Vagina (tissue), 2 donors: Measurements from ENCODE around the gene GUCA1C. TPM values are rescaled to one million over a fixed set of nuclear protein-coding genes. Genes with fewer than 3 reads are reported as not detected.

ENCODE experiments used
- DNase-seq, 2 donors: peaks; one replicate each; pipeline ENCODE4 v3.0.0-alpha.2; 2017; ENCODE audit errors: extremely low spot score in 2 of 2
- H3K27ac ChIP-seq: fragments of 200-600 bp; sonication (generic); one replicate; pipeline ENCODE4 v1.5.1; 2019
- H3K27me3 ChIP-seq: fragments of 200-600 bp; sonication (generic); one replicate; pipeline ENCODE4 v1.5.1; 2019
- H3K36me3 ChIP-seq, 2 donors: fragments of 200-600 bp; sonication (generic); one replicate each; pipeline ENCODE4 v1.5.1; 2017 to 2019
- H3K4me1 ChIP-seq: fragments of 200-600 bp; sonication (generic); one replicate; pipeline ENCODE4 v1.5.1; 2019
- H3K4me3 ChIP-seq, 2 donors: fragments of 200-600 bp; sonication (generic); 1 replicate in 1 of 2; 2 replicates in 1 of 2; pipeline ENCODE4 v1.5.1; 2016 to 2019
- H3K9me3 ChIP-seq: fragments of 200-600 bp; sonication (generic); one replicate; pipeline ENCODE4 v1.5.1; 2019
- POLR2A ChIP-seq, 2 donors: fragments of 450-650 bp; IDR thresholded peaks; one replicate each; pipeline ENCODE4 v1.6.1; 2017; ENCODE audit warnings: antibody characterized with exemption in 2 of 2, mild to moderate bottlenecking in 2 of 2, moderate library complexity in 2 of 2
- POLR2AphosphoS5 ChIP-seq, 2 donors: sonication (generic); formaldehyde crosslinking; IDR thresholded peaks; one replicate each; pipeline ENCODE4 v1.9.0; 2017; ENCODE audit warnings: antibody characterized with exemption in 2 of 2, mild to moderate bottlenecking in 2 of 2, low read depth in 1 of 2; ENCODE audit not compliant: insufficient read depth in 1 of 2
- intact Hi-C: fragments of 100-400 bp; cut with DNase I; formaldehyde crosslinking; loops from one replicate; pipeline ENCODE4 v1.15.1; 2023
- total RNA-seq: library from RNA; depleted of rRNA; stranded (reverse); fragments of >200 nt; gene quantifications from one replicate; pipeline ENCODE4 v1.2.3, GENCODE V29; 2016
- TF ChIP-seq, protein P1 (sequence below), 3 experiments: fragments of 450-650 bp in 2 of 3; fragments of 200-600 bp in 1 of 3; sonication (generic) in 1 of 3; IDR thresholded peaks; one replicate each; pipeline ENCODE4 v1.5.1; 2017 to 2019; ENCODE audit warnings: antibody characterized with exemption in 3 of 3, mild to moderate bottlenecking in 2 of 3, moderate library complexity in 2 of 3

The GUCA1C gene
- total RNA-seq, 1 donor from 2014 or later: not detected

DNA sequence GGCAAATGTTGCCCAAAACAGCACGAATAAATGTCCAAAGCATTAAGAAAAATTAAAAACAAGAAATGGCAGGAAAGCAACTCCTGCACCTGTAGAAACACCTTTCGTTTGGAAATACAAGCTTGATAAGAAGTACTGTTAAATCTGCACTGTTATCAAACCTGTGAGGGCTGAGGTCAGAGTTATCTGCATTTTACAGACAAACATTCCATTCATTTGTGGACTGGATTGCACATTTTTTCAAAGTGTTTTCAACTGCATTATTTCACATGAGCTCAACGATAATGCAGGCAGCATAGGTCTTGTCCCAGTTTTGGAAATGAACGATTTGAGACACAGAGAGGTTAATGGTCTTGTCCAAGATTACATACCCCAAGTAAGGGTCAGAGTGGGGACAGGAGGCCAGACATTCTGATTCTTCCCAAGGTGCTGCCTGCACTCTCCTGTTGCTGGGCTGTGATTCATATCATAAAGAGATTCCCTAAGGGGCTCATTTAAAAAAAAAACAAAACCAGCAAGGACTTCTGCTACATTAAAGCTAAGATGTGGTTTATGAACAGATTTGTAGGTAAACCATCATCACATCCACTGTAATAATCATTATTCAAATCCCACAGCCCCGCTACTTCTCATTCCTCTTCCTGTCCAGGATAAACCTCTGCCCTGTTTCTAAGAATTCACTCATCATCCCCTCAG is 13.0 kb downstream of the GUCA1C start:
- no peak overlapping the region for H3K4me3 ChIP-seq
- TF ChIP-seq POLR2A (IDR thresholded peaks at IDR 0.05) (no peak), POLR2AphosphoS5 (IDR thresholded peaks at IDR 0.05; ENCODE audit: insufficient read depth in 1 of 2, low read depth in 1 of 2) (no peak)
- TF ChIP-seq, protein P1, sequence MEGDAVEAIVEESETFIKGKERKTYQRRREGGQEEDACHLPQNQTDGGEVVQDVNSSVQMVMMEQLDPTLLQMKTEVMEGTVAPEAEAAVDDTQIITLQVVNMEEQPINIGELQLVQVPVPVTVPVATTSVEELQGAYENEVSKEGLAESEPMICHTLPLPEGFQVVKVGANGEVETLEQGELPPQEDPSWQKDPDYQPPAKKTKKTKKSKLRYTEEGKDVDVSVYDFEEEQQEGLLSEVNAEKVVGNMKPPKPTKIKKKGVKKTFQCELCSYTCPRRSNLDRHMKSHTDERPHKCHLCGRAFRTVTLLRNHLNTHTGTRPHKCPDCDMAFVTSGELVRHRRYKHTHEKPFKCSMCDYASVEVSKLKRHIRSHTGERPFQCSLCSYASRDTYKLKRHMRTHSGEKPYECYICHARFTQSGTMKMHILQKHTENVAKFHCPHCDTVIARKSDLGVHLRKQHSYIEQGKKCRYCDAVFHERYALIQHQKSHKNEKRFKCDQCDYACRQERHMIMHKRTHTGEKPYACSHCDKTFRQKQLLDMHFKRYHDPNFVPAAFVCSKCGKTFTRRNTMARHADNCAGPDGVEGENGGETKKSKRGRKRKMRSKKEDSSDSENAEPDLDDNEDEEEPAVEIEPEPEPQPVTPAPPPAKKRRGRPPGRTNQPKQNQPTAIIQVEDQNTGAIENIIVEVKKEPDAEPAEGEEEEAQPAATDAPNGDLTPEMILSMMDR (IDR thresholded peaks at IDR 0.05): no peak
- DNase-seq: no peak
- H3K4me1 ChIP-seq: no peaks in the 10 kb centered on the region
- intact Hi-C loops: no loop called here
- no peak overlapping the region for H3K27ac ChIP-seq
- H3K9me3 ChIP-seq: no peaks in the 10 kb centered on the region
- H3K36me3 ChIP-seq: no peaks in the 10 kb centered on the region
- H3K27me3 ChIP-seq: no peaks in the 10 kb centered on the region

DNA sequence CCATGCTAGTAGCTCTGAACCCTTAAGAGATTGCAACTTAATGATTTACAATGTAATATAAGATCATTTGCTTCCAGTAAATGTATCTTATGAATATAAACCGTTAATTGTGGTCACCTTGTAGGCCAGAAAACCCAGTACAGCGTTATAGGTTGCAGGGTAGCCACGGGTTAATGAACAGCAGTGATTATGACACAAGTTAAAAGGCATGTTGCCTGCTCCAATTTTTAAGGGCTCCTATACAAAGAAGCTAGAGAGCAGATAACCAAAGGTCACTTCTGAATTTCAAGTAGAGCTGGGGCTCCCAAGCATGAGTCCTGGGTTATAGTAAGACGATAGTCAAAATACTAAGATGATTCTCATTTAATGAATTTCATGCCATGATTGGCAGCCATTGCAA is 13.5 kb downstream of the GUCA1C start:
- no peaks in the 10 kb centered on the region for H3K4me1 ChIP-seq
- no peaks in the 10 kb centered on the region for H3K27me3 ChIP-seq
- H3K4me3 ChIP-seq: no peak overlapping the region
- no peak for DNase-seq
- TF ChIP-seq, protein P1 (IDR thresholded peaks at IDR 0.05): no peak
- TF ChIP-seq POLR2AphosphoS5 (IDR thresholded peaks at IDR 0.05; ENCODE audit: insufficient read depth in 1 of 2, low read depth in 1 of 2) (no peak), POLR2A (IDR thresholded peaks at IDR 0.05) (no peak)
- no peaks in the 10 kb centered on the region for H3K36me3 ChIP-seq
- no peak overlapping the region for H3K27ac ChIP-seq
- intact Hi-C loops: no loop called here
- H3K9me3 ChIP-seq: no peaks in the 10 kb centered on the region

DNA sequence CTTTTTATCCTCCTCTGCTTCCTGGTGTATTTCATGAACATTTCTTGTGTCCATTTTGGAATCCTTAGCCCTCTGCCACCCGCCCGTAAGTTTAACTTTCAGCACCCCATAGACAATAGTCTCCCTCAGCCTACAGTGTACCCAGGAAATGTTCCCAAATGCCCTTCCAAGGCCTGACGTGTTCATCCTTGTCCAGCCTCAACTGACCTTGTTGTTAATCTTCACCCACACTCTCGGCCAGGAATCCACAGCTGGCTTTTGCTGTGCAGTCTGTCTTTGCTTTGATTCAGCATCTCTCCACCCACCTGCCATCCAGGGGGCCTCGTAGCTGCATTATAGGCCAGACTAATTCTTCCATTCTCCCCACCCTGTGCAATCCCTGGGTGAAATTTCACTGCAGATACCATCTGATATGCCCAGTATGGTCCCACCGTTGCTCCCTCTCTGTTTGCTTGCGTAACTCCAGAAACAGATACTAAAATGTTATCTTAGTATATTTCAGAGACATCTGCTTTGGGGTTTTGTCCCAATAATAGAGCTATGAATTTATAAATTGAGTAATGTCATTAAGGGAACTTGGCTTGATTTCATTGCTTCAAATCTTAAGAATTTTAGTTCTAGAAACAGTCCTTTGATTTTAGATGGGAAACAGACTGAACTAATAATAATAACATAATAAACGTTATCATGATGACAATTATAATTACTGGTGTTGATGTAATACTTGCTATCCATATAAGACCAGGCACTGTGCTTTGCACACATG is 16.6 kb downstream of the GUCA1C start:
- intact Hi-C loops: no loop called here
- no peaks in the 10 kb centered on the region for H3K9me3 ChIP-seq
- H3K27me3 ChIP-seq: no peaks in the 10 kb centered on the region
- TF ChIP-seq POLR2AphosphoS5 (IDR thresholded peaks at IDR 0.05; ENCODE audit: insufficient read depth in 1 of 2, low read depth in 1 of 2) (no peak), POLR2A (IDR thresholded peaks at IDR 0.05) (no peak)
- TF ChIP-seq, protein P1 (IDR thresholded peaks at IDR 0.05): no peak
- DNase-seq: no peak
- H3K4me3 ChIP-seq: no peak overlapping the region
- no peaks in the 10 kb centered on the region for H3K36me3 ChIP-seq
- H3K27ac ChIP-seq: no peak overlapping the region
- H3K4me1 ChIP-seq: no peaks in the 10 kb centered on the region

DNA sequence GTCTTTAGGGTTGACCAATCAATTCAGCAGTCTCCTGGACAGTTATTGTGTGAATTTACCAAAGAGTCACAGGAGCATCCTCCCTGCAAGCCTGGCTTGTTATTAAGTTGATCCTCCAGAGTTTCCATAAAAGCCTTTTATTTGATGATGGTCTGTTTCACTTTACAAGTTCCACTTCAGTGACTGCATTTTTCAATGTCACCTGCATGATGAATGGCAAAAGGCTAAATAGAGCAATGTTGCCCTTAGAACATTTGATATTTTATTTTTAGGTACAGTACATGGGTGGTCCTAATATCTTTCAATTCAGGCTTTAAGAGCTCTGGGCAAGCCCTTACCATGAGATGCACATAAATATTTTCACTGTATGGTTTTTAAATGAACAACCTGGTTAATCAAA is 22.6 kb downstream of the GUCA1C start:
- intact Hi-C loops: no loop called here
- H3K27me3 ChIP-seq: no peaks in the 10 kb centered on the region
- no peak overlapping the region for H3K4me3 ChIP-seq
- TF ChIP-seq POLR2A (IDR thresholded peaks at IDR 0.05) (no peak), POLR2AphosphoS5 (IDR thresholded peaks at IDR 0.05; ENCODE audit: insufficient read depth in 1 of 2, low read depth in 1 of 2) (no peak)
- TF ChIP-seq, protein P1 (IDR thresholded peaks at IDR 0.05): no peak
- H3K27ac ChIP-seq: no peak overlapping the region
- DNase-seq: no peak
- no peaks in the 10 kb centered on the region for H3K4me1 ChIP-seq
- H3K9me3 ChIP-seq: no peaks in the 10 kb centered on the region
- no peaks in the 10 kb centered on the region for H3K36me3 ChIP-seq

DNA sequence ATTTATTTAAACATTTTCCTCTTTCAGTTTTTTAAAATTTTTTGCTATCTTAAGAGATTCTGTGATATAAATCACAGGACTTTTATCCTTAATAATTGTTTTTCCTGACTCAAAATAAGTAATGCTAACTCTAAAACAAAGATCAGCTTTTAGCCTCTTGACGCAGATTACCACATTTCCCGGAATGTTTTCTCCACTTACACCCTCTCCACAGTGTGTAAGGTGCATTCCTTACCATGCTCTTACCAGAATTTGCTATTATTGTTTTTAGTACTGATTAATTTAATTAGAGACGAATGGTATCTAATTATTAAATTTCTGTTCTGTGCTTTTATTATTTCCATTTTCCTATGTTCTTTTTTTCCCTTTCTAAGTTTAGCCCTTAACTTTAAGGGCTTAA is 34.8 kb downstream of the GUCA1C start:
- DNase-seq: no peak
- Histone ChIP-seq H3K4me1 (no peaks in the 10 kb centered on the region), H3K36me3 (no peaks in the 10 kb centered on the region), H3K27ac (no peak overlapping the region), H3K9me3 (no peaks in the 10 kb centered on the region), H3K27me3 (no peaks in the 10 kb centered on the region), H3K4me3 (no peak overlapping the region)
- intact Hi-C loops: loop anchor here (10.0 kb wide), 1 partner anchor 254 kb away; no protein-coding TSS in a partner anchor
- TF ChIP-seq POLR2AphosphoS5 (IDR thresholded peaks at IDR 0.05; ENCODE audit: insufficient read depth in 1 of 2, low read depth in 1 of 2): no peak
- TF ChIP-seq, protein P1 (IDR thresholded peaks at IDR 0.05): no peak
- TF ChIP-seq POLR2A (IDR thresholded peaks at IDR 0.05): no peak
